Inferior parietal cortex (tissue), 1 donor: ENCODE measurements around the gene GSTA1.
"Not testable (repeated sequence)": the region's sequence is repeated elsewhere in the genome, so short reads cannot be mapped to it uniquely, and the experiment has no call there.

Experiments
- DNase-seq: peaks from one replicate; pipeline ENCODE4 v3.0.0-alpha.2; 2016; ENCODE audit errors: extremely low spot score

GSTA1 gene

DNA sequence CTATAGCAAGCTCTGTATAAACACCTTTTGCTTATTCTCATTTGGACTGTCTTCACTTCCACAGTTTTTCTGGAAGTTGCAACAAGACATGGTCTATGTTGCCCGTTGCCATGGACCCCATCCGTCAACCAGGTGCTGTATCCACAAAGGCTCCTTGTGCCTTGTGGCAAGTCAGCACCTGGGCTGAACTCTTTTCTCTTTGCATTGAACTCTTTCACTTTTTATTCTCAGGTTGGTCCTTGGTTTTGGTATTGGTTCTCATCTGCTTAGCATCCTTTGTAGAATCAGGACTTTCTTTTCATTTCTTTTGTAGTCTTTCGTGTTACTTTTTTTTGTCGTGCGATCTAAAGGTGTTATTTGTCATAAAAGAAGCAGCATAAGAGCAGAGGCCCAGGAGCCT is 5.0 kb upstream of the GSTA1 start:
- no peak for DNase-seq

DNA sequence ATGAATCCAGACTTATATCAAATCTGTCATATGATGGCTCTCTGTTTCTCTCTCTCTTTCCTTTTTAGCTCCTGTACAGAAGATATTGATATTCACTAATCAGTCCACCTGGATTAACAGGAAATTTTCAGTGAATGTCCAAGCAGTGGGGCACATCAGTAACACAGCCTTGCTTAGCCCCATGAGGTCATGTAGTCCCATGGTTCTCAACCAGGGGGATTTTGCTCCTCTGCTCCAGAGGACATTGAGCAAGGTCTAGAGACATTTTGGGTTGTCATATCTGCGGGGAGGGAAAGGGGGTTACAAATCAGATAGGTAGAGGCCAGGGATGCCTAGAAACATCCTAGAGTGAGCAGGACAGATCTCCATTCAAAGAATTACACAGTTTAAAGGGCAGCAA is 810 bp downstream of the GSTA1 start:
- no peak for DNase-seq

DNA sequence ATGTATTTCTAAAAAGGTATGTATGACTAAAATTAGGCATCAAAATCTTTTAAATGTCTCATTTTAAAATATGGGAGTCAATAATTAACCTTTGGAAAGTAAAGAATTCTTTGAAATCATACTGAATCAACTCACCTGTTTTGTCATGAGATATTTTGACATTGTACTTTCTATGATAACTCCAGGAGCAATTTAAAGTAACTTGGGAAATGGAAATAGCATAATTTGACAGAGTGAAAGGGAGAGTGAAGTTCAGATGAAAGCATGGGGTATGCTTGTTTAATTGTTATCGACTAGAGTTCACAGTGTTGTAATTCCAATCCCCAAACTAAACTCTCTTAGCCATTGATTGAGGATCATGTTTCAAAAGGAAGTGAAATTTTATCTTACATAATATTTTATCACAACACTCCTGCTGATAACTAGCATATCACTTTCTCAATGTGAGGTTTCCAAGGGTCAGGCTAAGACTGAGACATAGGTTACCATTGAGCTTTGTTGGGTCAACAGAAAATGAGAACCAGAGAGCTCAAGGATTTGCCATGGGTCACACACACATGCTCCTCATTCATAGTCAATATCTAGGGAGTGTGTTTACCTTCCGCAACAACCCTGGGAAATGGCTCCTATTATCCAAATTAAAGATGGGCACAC is 2.3 kb downstream of the GSTA1 start:
- DNase-seq, result no peak

DNA sequence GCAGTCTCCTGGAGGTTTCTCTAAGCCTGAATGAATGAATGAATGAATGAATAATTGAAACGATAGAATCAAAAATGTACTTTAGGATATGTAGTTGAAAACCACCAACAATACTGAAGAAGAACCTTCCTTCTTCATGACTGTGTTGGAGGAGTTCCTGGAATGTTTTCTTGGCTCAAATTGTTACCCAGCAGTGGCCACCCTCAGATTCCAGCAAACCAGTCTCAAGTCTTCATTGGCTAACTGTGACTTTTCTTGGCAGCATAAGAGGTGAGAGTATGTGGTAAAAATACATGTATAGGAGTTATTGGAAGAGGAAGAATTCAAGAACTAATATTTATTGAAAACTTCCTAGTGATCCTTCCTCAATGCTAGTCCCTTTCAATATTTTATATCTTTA is 4.3 kb downstream of the GSTA1 start:
- not testable (repeated sequence) for DNase-seq

DNA sequence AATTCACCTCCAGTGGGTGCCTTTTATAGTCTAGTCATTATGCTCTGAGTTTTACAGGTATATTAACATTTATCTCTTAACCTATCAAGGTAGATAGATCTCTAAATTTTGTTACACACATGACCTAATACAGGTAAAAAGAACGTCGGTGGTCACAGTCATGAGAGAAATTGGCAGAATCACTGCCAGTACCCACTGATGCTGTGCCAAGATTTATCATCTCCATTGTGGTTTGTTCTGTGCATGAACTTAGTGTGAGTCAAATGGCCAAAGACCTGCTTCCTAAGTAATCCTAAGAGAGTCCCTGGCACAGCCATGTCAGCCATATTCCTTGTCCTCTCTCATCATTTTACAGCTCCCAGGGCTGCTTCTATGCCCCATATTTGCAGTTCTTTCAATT is 9.2 kb downstream of the GSTA1 start:
- DNase-seq, result not testable (repeated sequence)

DNA sequence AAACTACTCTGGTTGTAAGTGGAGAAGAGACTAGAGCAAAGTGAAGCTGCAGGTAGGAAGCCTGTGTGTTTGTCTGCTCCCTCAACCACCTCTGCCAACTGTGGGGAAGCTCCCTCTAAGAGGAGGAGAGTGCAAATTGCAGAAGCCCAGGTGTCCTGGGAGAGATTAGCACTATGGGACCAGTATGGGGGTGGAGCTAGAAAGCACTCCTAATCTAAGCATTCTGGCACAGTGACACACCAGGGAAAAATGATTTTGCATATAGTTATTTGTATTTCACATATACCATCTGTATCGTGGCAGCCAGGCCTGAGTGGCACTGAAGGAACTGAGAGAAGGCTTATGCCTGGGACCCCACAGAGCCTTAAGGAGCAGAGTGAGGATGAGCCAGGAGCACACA is 12.8 kb downstream of the GSTA1 start:
- no peak for DNase-seq

DNA sequence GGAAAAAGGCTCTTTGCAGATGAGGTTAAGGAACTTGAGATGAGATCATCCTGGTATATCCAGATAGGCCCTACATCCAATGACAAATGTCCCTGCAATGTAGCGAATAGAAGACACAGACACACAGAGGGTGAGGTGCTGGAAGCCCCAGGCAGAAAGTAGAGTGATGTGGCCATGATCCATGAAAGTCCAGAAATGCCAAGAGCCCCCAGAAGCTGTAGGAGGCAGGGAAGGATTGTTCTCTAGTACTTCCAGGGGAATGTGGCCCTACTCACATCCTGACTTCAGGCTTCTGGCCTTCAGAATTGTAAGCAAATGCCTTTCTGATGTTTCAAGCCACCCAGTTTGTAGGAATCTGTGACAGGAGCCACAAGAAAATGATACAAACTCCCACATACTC is 14.0 kb downstream of the GSTA1 start:
- DNase-seq, result not testable (repeated sequence)

DNA sequence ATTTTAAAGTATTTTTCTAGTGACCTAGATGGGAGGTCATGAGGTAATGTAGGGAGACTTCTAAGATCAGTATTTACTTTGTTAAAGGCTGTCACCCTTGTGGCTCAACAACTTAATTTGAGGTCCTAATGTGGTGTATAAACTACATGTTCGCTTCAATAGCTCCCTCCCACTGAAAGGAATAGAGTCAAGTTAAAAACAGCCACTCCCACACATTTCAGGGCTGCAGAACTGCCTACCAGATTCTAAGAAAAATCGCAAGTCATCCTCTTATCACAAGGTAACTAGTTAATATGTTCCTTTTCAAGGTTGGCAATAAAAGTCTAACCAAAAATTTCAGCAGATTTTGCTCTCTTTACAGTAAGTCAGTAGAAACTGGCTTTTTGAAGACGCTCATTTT is 15.1 kb downstream of the GSTA1 start:
- DNase-seq, result peak; percentile 19

DNA sequence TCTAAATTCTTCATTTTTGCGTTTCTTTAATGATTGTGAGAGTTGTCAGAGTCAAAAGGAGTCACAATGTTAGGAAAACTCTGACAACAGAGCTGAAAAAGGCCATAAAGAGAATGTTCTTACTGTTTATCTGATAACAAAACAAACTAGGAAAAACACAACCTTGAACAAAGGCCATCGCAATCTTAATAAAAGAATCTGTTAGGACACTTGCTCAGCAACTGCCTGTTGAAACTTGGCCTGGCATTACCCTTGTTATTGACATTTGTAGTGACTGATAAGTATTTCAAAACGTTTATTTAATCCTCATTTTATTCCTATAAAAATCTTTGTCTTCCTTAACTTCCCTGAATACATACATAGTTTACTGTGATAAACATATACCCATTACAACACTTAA is 15.7 kb downstream of the GSTA1 start:
- no peak for DNase-seq

DNA sequence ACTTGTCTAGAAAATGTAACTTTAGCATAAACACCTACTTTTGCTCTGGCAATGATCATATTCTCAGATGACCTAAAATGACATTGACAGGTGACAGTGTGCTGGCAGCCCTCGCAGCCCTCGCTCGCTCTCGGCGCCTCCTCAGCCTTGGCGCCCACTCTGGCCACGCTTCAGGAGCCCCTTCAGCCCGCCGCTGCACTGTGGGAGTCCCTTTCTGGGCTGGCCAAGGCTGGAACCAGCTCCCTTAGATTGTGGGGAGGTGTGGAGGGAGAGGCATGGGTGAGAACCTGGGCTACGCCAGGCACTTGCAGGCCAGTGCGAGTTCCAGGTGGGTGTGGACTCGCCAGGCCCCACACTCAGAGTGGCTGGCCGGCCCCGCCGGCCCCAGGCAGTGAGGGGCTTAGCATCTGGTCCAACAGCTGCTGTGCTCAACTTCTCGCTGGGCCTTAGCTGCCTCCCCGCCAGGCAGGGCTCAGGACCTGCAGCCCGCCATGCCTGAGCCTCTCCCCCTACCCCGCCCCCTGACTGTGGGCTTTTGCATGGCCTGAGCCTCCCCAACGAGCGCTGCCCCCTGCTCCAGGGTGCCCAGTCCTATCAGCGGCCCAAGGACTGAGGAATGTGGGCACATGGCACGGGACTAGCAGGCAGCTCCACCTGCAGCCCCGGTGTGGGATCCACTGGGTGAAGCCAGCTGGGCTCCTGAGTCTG is 17.2 kb downstream of the GSTA1 start:
- DNase-seq, result no peak

DNA sequence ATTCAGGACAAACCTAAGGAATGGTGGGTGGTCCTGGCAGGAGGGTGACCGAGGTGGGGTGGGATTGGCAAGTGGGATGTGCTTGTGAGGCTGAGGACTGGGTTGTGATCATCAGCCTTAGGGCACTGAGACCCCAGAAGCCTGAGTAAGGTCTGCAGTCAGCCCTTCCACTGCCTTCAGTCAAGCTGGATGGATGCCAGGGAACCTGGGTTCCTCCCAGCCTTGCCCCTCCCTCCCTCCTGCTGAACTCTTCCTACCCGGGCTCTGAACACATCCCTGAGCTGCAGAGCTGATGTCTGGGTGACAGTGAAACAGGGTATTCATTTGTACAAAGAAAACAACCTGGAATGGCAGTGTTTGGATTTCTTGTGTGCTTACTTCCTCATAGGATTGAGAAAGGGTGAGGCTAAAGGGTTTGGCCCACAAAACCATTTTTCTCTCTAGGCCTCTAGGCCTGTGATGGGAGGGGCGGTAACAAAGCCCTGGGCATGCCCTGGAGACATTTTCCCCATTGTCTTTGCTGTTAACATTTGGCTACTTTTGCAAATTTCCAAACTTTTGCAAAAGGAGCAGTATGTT is 20.8 kb downstream of the GSTA1 start:
- not testable (repeated sequence) for DNase-seq

DNA sequence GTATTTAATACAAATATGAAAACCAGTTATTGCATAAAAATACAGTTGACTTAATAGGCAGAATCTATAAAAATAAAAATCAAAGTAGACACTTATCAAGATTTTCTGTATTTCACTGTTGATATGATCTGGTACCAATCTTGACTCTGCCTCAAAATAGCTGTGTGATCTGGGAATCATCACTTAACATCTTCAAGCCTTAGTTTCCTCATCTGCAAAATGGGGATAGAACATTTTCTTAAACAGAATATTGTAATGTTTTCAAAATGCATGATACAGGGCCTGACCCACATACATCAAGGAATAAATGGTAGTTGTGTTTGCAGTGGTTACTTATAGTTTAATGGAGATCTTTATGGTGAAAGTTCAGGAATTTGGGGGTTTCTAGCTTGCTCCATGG is 21.4 kb downstream of the GSTA1 start:
- DNase-seq, result not testable (repeated sequence)

DNA sequence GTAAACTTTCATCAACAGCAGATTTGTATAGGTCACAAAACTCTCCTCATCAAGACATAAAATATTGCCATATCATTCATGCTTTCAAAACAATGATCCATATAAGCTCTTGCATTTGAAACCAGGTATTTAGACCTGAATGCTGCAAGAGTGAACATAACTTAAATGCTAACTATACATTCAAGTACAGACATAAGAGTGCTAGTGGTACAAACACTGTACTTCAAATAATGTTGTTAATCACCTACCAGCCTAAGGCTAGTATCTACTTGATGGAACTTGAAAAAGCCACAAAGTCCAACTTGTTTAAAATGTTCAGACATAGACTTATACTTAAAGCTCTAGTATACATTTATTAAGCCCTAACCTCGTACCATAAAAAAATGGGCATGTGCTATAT is 24.4 kb downstream of the GSTA1 start:
- DNase-seq, result no peak

DNA sequence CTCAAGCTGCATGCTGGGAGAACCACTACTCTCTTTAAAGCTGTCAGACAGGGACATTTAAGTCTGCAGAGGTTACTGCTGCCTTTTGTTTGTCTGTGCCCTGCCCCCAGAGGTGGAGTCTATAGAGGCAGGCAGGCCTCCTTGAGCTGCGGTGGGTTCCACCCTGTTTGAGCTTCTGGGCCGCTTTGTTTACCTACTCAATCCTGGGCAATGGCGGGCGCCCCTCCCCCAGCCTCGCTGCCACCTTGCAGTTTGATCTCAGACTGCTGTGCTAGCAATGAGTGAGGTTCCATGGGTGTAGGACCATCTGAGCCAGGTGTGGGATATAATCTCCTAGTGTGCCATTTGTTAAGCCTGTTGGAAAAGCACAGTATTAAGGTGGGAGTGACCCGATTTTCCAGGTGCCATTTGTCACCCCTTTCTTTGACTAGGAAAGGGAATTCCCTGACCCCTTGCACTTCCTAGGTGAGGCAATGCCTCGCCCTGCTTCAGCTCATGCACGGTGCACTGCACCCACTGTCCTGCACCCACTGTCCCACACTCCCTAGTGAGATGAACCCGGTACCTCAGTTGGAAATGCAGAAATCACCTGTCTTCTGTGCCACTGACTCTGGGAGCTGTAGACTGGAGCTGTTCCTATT is 26.8 kb downstream of the GSTA1 start:
- not testable (repeated sequence) for DNase-seq

DNA sequence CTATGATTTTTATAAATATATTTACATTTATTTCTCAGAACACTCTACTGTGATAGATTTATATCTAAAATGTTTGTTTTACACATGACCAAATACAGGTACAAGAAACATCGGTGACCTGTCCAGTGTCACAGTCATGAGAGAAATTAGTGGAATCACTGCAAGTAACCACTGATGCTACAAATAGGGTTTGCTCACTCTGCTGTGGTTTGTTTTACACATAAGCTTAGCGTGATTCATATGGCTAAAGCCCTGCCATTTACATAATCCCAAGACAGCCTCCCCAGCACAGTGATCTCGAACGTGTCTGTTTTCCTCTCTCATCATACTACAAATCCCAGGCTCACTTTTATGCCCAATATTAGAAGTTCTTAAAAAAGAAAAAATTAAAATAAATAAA is 34.2 kb downstream of the GSTA1 start:
- not testable (repeated sequence) for DNase-seq

DNA sequence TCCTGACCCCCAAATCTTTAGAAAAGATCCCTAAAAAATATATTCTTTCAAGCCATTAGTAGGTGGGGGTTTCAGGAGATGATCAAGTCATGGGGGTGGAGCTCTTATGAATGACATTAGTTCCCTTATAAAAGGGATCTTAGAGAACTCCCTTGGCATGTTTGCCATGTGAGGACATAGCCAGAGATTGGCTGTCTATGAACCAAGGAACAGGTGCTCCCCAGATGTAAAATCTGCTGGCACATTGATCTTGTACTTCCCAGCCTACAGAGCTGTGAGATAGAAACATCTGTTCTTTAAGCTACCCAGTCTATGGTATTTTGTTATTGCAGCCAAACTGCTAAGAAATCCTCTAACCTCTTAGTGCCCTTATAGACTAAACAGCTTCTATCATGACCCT is 36.0 kb downstream of the GSTA1 start:
- DNase-seq, result not testable (repeated sequence)

DNA sequence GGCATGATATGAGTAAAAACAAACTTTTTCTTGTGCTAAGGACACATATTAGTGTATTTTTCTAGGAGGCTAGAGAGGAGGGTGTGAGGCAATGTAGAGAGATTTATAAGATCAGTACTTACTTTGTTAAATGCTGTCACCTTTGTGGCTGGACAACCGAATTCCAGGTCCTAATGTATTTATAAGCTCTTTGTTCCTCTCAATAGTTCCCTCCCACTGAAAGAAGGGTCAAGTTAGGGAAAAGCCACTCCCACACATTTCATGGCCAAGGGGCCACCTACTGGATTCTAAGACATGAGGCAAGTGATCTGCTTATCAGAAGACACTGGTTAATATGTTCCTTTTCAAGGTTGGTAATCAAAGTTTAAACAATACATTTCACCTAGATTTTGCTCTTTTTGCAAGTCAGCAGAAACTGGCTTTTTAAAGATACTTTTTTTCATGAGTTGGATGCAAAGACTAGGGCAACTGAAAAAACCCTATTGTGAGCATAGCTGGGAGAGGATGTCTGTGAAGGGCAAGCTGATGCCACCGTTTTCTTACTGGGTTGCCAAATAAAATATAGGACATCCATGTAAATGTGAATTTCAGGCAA is 40.2 kb downstream of the GSTA1 start, which contains the start of gene GSTA2:
Gene GSTA2, minus strand, starts transcription at position 154 of the 595 bp plus-strand sequence. CDS start 5,528 bp downstream, outside the sequence.
- DNase-seq, result not testable (repeated sequence)

DNA sequence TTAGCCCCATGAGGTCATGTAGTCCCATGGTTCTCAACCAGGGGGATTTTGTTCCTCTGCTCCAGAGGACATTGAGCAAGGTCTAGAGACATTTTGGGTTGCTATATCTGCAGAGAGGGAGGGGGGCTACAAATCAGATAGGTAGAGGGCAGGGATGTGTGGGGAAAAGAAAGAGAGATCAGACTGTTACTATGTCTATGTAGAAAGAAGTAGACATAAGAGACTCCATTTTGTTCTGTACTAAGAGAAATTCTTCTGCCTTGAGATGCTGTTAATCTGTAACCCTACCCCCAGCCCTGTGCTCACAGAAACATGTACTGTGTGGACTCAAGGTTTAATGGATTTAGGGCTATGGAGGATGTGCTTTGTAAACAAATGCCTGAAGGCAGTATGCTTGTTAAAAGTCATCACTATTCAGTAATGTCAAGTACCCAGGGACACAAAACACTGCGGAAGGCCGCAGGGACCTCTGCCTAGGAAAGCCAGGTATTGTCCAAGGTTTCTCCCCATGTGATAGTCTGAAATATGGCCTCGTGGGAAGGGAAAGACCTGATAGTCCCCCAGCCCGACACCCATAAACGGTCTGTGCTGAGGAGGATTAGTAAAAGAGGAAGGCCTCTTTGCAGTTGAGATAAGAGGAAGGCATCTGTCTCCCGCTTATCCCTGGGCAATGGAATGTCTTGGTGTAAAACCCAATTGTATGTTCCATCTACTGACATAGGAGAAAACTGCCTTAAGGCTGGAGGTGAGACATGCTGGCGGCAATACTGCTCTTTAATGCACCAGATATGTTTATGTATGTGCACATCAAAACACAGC is 41.7 kb downstream of the GSTA1 start:
- not testable (repeated sequence) for DNase-seq

DNA sequence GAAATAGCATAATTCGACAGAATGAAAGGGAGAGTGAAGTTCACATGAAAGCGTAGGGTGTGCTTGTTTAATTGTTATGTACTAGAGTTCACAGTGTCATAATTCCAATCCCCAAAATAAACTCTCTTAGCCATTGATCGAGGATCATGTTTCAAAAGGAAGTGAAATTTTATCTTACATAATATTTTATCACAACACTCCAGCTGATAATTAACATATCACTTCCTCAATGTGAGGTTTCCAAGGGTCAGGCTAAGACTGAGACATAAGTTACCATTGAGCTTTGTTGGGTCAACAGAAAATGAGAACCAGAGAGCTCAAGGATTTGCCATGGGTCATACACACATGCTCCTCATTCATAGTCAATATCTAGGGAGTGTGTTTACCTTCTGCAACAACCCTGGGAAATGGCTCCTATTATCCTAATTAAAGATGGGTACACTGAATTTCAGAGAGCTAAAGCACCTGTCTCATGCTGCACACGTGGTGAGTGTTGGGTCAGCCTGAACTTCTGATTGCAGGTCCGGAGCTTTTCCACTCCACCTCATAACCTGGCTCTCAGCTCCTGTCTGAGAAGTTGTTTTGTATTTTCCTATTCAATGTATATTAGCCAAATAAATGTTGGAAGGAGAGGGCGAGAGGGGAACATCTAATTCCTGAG is 43.4 kb downstream of the GSTA1 start:
- no peak for DNase-seq

DNA sequence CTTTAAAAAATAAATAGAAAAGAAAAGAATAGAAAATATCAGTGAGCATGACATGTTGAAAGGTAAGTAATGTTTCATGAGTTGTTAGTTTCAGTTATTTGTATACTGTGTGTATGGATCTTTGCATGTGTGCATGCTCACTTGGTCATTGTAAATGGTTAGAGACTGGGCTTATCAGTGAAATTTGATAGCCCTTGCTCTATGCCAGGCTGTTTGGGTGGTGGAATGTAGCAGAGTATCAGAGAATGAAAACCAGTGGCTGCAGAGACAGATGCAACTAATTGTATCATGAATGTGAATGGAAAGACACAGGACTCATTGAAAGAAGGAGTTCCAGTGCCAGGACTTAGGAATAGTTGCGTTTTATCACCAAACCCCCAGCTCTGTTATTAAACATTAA is 44.5 kb downstream of the GSTA1 start:
- DNase-seq, result no peak
